ENCODE results near the gene PTPN7.
A peak's percentile ranks its signal among the peaks of the same experiment; 100 is the strongest.

DNA sequence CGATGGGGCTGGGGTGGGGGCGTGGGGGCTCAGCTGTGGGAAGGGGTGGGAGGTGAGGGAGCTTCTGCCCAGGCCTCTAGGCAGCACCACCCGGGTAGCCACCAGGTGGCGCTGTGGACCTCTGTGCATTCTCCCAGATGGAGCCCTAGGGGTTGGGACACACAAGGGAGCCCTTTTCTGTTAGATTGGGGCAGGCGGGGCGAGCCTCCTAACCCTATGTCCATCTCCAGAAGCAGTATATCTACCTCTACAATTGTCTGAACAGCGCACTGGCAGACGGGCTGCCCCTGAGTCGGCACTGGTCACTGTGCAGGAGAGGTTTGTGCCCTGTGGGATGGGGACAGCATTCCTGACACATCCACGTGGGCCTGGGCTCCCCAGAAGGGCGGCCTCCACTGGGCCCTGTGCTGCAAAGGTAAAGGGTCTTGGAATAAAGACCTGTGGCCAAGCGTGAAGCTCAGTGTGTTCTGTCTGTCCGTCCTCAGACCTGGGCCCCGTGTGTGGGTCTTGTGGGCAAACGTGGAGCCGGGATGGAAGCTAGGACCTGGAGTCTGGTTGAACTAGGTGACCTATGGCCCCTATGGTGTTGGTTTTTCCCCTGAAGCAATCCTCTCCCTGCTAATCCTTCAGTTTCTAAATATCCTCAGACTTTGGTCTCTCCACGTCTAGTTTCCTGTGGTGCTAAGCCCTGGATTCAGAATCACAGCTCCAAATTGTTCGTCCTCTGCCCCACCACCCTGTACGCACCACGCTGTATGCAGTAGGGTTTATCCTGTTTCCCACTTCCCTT lies 28.8 kb upstream of the PTPN7 start:
- TF ChIP-seq CTCF (conservative IDR thresholded peaks at IDR 0.05; ENCODE audit: low read length) = peak; percentile 66
- no peak for TF ChIP-seq EZH2phosphoT487 (IDR thresholded peaks at IDR 0.05; ENCODE audit: borderline replicate concordance)
